Mononuclear cell (primary cell): ENCODE results near the gene RPS27L. TPM values are rescaled to one million over a fixed set of nuclear protein-coding genes. Genes with fewer than 3 reads are reported as not detected.

Experiments
- H3K27me3 ChIP-seq: 2 replicates; pipeline ENCODE4 v1.6.0; 2011; ENCODE audit warnings: low read length, control low read depth; ENCODE audit not compliant: insufficient read depth
- H3K4me1 ChIP-seq: 2 replicates; pipeline ENCODE4 v1.5.1; 2011; ENCODE audit warnings: mild to moderate bottlenecking, low read length, control low read depth; ENCODE audit not compliant: insufficient read depth
- H3K4me3 ChIP-seq: 2 replicates; pipeline ENCODE4 v1.5.1; 2011; ENCODE audit warnings: mild to moderate bottlenecking, low read length, moderate library complexity
- H3K9me3 ChIP-seq: 2 replicates; pipeline ENCODE4 v1.5.1; 2011; ENCODE audit warnings: low read depth, mild to moderate bottlenecking, control low read depth, low read length
- total RNA-seq: library from RNA; depleted of rRNA; stranded (reverse); fragments of >200 nt; gene quantifications from one replicate; pipeline ENCODE4 v1.2.3, GENCODE V29; 2012

Gene RPS27L
- total RNA-seq, 1 donor: 35.6 TPM

- H3K4me1 ChIP-seq: peaks cover 19% of the 10 kb centered on the region
- H3K27me3 ChIP-seq: no peaks in the 10 kb centered on the region
- H3K4me3 ChIP-seq: no peak overlapping the region
- no peaks in the 10 kb centered on the region for H3K9me3 ChIP-seq
Observed at GRCh38 chr15:63134245-63134985, 22.9 kb downstream of the RPS27L start.

- Histone ChIP-seq H3K4me3 (no peak overlapping the region), H3K27me3 (no peaks in the 10 kb centered on the region), H3K4me1 (peaks cover 19% of the 10 kb centered on the region), H3K9me3 (no peaks in the 10 kb centered on the region)
Observed at GRCh38 chr15:63133786-63134185, 23.5 kb downstream of the RPS27L start.

- Histone ChIP-seq H3K4me3 (no peak overlapping the region), H3K27me3 (no peaks in the 10 kb centered on the region), H3K4me1 (peaks cover 4% of the 10 kb centered on the region), H3K9me3 (no peaks in the 10 kb centered on the region)
Observed at GRCh38 chr15:63126726-63127125, 30.6 kb downstream of the RPS27L start.

DNA sequence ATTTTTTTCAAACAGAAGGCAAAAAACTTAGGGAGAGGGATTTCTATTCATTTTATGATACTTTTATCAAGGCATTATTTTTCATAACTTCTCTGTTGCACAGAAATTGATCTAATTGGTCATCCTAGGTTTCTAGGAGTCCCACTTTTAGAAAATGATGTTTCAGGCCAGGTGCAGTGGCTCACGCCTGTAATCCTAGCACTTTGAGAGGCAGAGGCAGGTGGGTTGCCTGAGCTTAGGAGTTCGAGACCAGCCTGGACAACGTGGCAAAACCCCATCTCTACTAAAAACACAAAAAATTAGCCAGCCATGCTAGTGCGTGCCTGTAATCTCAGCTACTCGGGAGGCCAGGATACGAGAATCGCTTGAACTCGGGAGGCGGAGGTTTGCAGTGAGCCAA lies 32.8 kb downstream of the RPS27L start:
- H3K9me3 ChIP-seq: peaks cover 5% of the 10 kb centered on the region
- no peak overlapping the region for H3K4me3 ChIP-seq
- H3K4me1 ChIP-seq: peaks cover 9% of the 10 kb centered on the region
- no peaks in the 10 kb centered on the region for H3K27me3 ChIP-seq

DNA sequence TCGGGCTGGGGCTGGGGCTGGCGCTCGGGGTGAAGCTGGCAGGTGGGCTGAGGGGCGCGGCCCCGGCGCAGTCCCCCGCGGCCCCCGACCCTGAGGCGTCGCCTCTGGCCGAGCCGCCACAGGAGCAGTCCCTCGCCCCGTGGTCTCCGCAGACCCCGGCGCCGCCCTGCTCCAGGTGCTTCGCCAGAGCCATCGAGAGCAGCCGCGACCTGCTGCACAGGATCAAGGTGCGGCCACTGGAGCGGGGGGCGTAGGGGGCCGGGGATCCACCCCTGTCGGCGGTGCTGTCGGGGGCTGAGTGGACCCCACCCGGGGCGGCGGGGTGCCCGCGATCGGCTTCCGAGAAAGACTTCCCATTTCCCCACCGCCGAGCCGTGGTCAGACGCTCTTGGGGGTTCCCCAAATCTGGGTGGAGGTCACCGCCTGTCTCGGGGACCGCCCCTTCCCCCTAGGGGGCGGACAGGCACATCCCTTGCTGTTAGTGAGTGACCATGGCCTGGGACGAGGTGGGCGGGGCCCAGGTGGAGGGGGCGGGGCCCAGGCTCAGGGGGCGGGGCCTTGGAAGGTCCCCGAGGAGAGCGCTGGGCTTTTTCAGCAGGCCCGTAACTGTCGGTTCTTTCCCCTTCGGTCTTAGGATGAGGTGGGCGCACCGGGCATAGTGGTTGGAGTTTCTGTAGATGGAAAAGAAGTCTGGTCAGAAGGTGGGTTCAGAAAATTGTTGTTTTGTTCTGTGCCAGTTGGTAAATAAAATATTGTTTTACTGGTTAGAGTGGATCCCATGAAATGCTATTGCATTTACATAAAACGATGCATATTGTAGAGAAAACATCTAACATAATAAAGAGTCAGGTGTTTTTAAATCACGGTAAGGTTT lies 35.0 kb downstream of the RPS27L start:
- H3K4me1 ChIP-seq: peaks cover 9% of the 10 kb centered on the region
- H3K4me3 ChIP-seq: peak overlapping the region; percentile 87
- no peaks in the 10 kb centered on the region for H3K27me3 ChIP-seq
- peaks cover 11% of the 10 kb centered on the region for H3K9me3 ChIP-seq

DNA sequence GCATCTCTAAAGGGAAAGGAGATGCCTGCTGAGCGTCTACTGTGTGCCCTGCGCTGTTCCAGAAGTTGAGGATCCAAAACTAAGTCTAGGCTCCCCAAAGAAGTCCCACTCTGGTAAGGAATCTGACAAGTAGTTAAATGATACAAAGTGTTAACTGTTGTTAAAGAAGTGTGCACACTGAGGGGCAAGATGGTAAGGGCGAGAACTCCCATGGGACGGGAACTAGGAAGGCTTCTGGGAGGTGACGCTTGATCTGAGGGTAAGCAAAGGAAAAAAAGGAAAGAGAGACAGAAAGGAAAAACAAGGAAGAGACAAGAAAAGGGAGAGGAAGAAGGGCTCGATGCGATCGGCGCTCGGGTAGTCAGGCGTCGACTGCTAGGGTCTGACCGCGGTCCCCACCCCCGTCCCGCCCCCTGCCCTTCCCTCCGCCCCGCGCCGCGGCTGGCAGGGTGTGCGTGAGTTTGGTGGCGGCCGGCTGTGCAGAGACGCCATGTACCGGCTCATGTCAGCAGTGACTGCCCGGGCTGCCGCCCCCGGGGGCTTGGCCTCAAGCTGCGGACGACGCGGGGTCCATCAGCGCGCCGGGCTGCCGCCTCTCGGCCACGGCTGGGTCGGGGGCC lies 35.8 kb downstream of the RPS27L start, which contains the start of gene LACTB:
TSS of gene LACTB (plus strand) at position 480 of the 620 bp plus-strand sequence. CDS start at position 491, 11 bp downstream.
- Histone ChIP-seq H3K4me1 (peaks cover 9% of the 10 kb centered on the region), H3K27me3 (no peaks in the 10 kb centered on the region), H3K4me3 (peak within 1 kb of the TSS; percentile 87), H3K9me3 (peaks cover 11% of the 10 kb centered on the region)

GRCh38 chr15:63118854-63119253 lies 38.4 kb downstream of the RPS27L start:
- Histone ChIP-seq H3K9me3 (peaks cover 11% of the 10 kb centered on the region), H3K4me1 (peaks cover 9% of the 10 kb centered on the region), H3K4me3 (no peak overlapping the region), H3K27me3 (no peaks in the 10 kb centered on the region)

GRCh38 chr15:63114465-63114864 lies 42.8 kb downstream of the RPS27L start:
- Histone ChIP-seq H3K4me1 (no peaks in the 10 kb centered on the region), H3K9me3 (peaks cover 6% of the 10 kb centered on the region), H3K27me3 (no peaks in the 10 kb centered on the region), H3K4me3 (no peak overlapping the region)

GRCh38 chr15:63112871-63113270 lies 44.4 kb downstream of the RPS27L start:
- H3K9me3 ChIP-seq: no peaks in the 10 kb centered on the region
- H3K4me3 ChIP-seq: no peak overlapping the region
- no peaks in the 10 kb centered on the region for H3K27me3 ChIP-seq
- H3K4me1 ChIP-seq: no peaks in the 10 kb centered on the region

- Histone ChIP-seq H3K9me3 (no peaks in the 10 kb centered on the region), H3K4me1 (no peaks in the 10 kb centered on the region), H3K27me3 (no peaks in the 10 kb centered on the region), H3K4me3 (no peak overlapping the region)
Observed at GRCh38 chr15:63111481-63111880, 45.8 kb downstream of the RPS27L start.

DNA sequence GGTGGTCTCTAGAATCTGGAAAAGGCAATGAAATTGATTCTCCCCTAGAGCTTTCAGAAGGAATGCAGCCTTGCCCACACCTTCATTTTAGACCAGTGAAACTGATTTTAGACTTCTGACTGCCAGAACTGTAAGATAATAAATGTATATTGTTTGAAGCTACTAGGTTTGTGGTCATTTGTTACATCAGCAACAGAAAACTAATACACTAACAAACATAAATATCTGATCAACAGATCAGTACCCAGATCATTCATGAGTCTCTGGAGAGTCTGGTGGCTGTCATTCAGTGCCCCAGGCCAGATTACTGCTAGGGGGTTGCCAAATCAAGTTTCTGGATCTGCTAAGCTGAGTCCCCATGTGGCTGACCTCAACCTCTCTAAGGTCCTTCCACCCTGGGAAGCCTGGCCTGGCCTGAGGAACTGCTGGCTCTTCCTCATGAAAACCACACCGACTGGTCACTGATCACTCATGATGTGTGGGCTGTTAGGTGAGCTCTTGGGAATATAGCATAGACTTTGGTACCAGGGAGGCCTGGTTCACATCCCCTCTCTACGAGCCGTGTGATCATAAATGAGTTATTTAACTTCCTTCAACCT lies 46.8 kb downstream of the RPS27L start:
- no peaks in the 10 kb centered on the region for H3K4me1 ChIP-seq
- H3K9me3 ChIP-seq: no peaks in the 10 kb centered on the region
- H3K27me3 ChIP-seq: no peaks in the 10 kb centered on the region
- H3K4me3 ChIP-seq: no peak overlapping the region

- no peaks in the 10 kb centered on the region for H3K27me3 ChIP-seq
- H3K4me3 ChIP-seq: no peak overlapping the region
- H3K4me1 ChIP-seq: no peaks in the 10 kb centered on the region
- no peaks in the 10 kb centered on the region for H3K9me3 ChIP-seq
Observed at GRCh38 chr15:63109920-63110319, 47.4 kb downstream of the RPS27L start.

- no peaks in the 10 kb centered on the region for H3K27me3 ChIP-seq
- peaks cover 4% of the 10 kb centered on the region for H3K4me1 ChIP-seq
- H3K4me3 ChIP-seq: no peak overlapping the region
- H3K9me3 ChIP-seq: no peaks in the 10 kb centered on the region
Observed at GRCh38 chr15:63109498-63109897, 47.8 kb downstream of the RPS27L start.

DNA sequence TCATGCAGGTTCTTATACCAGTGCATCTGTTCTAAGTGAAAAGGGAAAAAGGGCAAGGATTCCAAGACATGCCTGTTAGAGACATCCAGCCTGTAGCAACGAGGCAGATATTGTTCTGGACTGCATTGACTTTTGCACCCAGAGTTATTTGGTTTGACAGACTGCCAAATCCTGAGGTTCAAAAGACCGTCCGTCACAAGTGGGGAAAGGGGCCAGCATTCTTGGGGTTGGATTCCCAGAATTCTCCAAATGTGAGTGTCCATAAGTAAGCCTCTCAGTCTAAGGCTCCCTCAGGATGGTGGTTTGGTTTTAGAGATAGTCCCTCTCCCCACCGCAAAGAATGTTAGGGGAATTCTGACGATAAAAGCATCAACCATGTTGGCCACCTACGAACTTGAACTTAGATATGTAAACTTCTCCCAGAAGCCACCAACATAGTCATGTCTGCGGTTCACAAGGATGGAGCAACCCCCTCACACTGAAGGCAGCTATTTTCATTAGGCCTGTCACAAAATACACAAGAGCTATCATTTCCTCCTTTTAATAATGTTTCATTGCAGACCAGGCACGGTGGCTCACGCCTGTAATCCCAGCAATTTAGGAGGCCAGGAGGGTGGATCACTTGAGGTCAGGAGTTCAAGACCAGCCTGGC lies 49.3 kb downstream of the RPS27L start:
- Histone ChIP-seq H3K4me3 (no peak overlapping the region), H3K27me3 (no peaks in the 10 kb centered on the region), H3K9me3 (no peaks in the 10 kb centered on the region), H3K4me1 (peaks cover 17% of the 10 kb centered on the region)
